ENCODE data around the gene RNF182. TPM values are rescaled to one million over a fixed set of nuclear protein-coding genes. Genes with fewer than 3 reads are reported as not detected.
"Not testable (repeated sequence)": the region's sequence is repeated elsewhere in the genome, so short reads cannot be mapped to it uniquely, and the experiment has no call there.

Gene RNF182
- total RNA-seq, 4 donors from 2014 or later, result 0.19 TPM; not detected in 3

- WGBS, 2 donors, result 93% methylated on average over 2 of the region's 2 CpGs
- TF ChIP-seq CTCF (IDR thresholded peaks at IDR 0.05) (no peak), POLR2A (IDR thresholded peaks at IDR 0.05) (no peak)
- Histone ChIP-seq H3K9me3 (no peaks in the 10 kb centered on the region), H3K4me1 (no peaks in the 10 kb centered on the region), H3K36me3 (no peaks in the 10 kb centered on the region), H3K4me3 (no peak overlapping the region), H3K27ac (no peak overlapping the region), H3K27me3 (peaks cover 0 to 15% (median 0%) of the 10 kb centered on the region in 4 donors)
- intact Hi-C loops (cut with DNase I), result no loop called here
- DNase-seq, result no peak
These were observed 28.4 kb downstream of the RNF182 start for GRCh38 chr6:13953061-13953705.

GRCh38 chr6:13965582-13966127 is 40.9 kb downstream of the RNF182 start:
- no peak for DNase-seq
- peaks cover 0 to under 1% (median 0%) of the 10 kb centered on the region in 3 donors for H3K9me3 ChIP-seq
- peaks cover 0 to 27% (median 0%) of the 10 kb centered on the region in 4 donors for H3K27me3 ChIP-seq
- no peak overlapping the region for H3K27ac ChIP-seq
- intact Hi-C loops (cut with DNase I), result no loop called here
- TF ChIP-seq POLR2A (IDR thresholded peaks at IDR 0.05), result no peak
- no peak for TF ChIP-seq CTCF (IDR thresholded peaks at IDR 0.05)
- 67 to 71% methylated on average over 4 of the region's 4 CpGs for WGBS, 2 donors
- H3K36me3 ChIP-seq, result no peaks in the 10 kb centered on the region
- H3K4me1 ChIP-seq, result no peaks in the 10 kb centered on the region
- H3K4me3 ChIP-seq, result no peak overlapping the region

- Histone ChIP-seq H3K36me3 (no peaks in the 10 kb centered on the region), H3K4me3 (no peak overlapping the region), H3K27me3 (peaks cover 0 to 9% (median 0%) of the 10 kb centered on the region in 4 donors), H3K4me1 (no peaks in the 10 kb centered on the region), H3K27ac (no peak overlapping the region), H3K9me3 (peaks cover 0 to 28% (median 12%) of the 10 kb centered on the region in 3 donors)
- TF ChIP-seq POLR2A (IDR thresholded peaks at IDR 0.05), result no peak
- no peak for TF ChIP-seq CTCF (IDR thresholded peaks at IDR 0.05)
- DNase-seq, result no peak
- 61 to 72% methylated on average over 3 of the region's 3 CpGs for WGBS, 2 donors
- intact Hi-C loops (cut with DNase I), result no loop called here
These were observed 46.6 kb downstream of the RNF182 start for GRCh38 chr6:13971303-13971702.

- DNase-seq; H3K4me3 ChIP-seq; H3K36me3 ChIP-seq; intact Hi-C loops (cut with DNase I); H3K4me1 ChIP-seq; H3K27ac ChIP-seq: not testable (repeated sequence)
- Histone ChIP-seq H3K27me3 (peaks cover 0 to 22% (median 0%) of the 10 kb centered on the region in 4 donors), H3K9me3 (peaks cover 0 to 28% (median 12%) of the 10 kb centered on the region in 3 donors)
- 43 to 83% methylated on average over 2 to 3 of the region's 3 CpGs for WGBS, 2 donors
These were observed 47.9 kb downstream of the RNF182 start for GRCh38 chr6:13972602-13973001.

- H3K4me1 ChIP-seq; intact Hi-C loops (cut with DNase I); H3K36me3 ChIP-seq; H3K27ac ChIP-seq; DNase-seq; H3K4me3 ChIP-seq: not testable (repeated sequence)
- Histone ChIP-seq H3K27me3 (peaks cover 0 to 28% (median 0%) of the 10 kb centered on the region in 4 donors), H3K9me3 (peaks cover 0 to 28% (median 12%) of the 10 kb centered on the region in 3 donors)
- 89 to 96% methylated on average over 3 of the region's 3 CpGs for WGBS, 2 donors
These were observed 48.7 kb downstream of the RNF182 start for GRCh38 chr6:13973422-13973821.

GRCh38 chr6:13978102-13978640 is 53.4 kb downstream of the RNF182 start:
- Histone ChIP-seq H3K4me1 (no peaks in the 10 kb centered on the region), H3K36me3 (no peaks in the 10 kb centered on the region), H3K27ac (no peak overlapping the region), H3K4me3 (no peak overlapping the region), H3K27me3 (peaks cover 0 to 46% (median 0%) of the 10 kb centered on the region in 4 donors), H3K9me3 (peaks cover 0 to 5% (median 0%) of the 10 kb centered on the region in 3 donors)
- intact Hi-C loops (cut with DNase I), result no loop called here
- WGBS, 2 donors, result 82 to 83% methylated on average over 6 of the region's 6 CpGs
- TF ChIP-seq CTCF (IDR thresholded peaks at IDR 0.05) (no peak), POLR2A (IDR thresholded peaks at IDR 0.05) (no peak)
- DNase-seq, result no peak
